ENCODE measurements around the gene ADTRP. TPM values are rescaled to one million over a fixed set of nuclear protein-coding genes. Genes with fewer than 3 reads are reported as not detected.
A peak's percentile ranks its signal among the peaks of the same experiment; 100 is the strongest.

ADTRP gene
- total and polyA plus RNA-seq, 4 donors = 0.82 to 7.4 (median 1.2) TPM

GRCh38 chr6:11760015-11760473 is 18.6 kb downstream of the ADTRP start:
- Histone ChIP-seq H3K4me1 (ENCODE audit: control insufficient read depth in 1 of 2, insufficient read depth in 2 of 2, low read length in 2 of 2) (peaks cover 8 to 11% of the 10 kb centered on the region in 2 donors), H3K27ac (ENCODE audit: low read depth in 1 of 2, low read length in 2 of 2) (no peak overlapping the region), H3K36me3 (ENCODE audit: control insufficient read depth in 1 of 2, insufficient read depth in 2 of 2, low read length in 1 of 2) (no peaks in the 10 kb centered on the region), H3K9me3 (ENCODE audit: control insufficient read depth, low read length) (peaks cover 1% of the 10 kb centered on the region), H3K27me3 (ENCODE audit: control insufficient read depth in 1 of 2, insufficient read depth in 2 of 2, low read length in 1 of 2) (no peaks in the 10 kb centered on the region), H3K4me3 (ENCODE audit: low read length in 2 of 2) (no peak overlapping the region)
- DNase-seq (no peak), ATAC-seq (ENCODE audit: low FRiP score) (no peak)
- intact Hi-C loops (cut with DNase I) = no loop called here
- WGBS, 2 donors = 76 to 78% methylated on average over 6 of the region's 6 CpGs

GRCh38 chr6:11758878-11759277 is 19.7 kb downstream of the ADTRP start:
- Histone ChIP-seq H3K27ac (ENCODE audit: low read depth in 1 of 2, low read length in 2 of 2) (no peak overlapping the region), H3K4me3 (ENCODE audit: low read length in 2 of 2) (no peak overlapping the region), H3K9me3 (ENCODE audit: control insufficient read depth, low read length) (peaks cover 1% of the 10 kb centered on the region), H3K27me3 (ENCODE audit: control insufficient read depth in 1 of 2, insufficient read depth in 2 of 2, low read length in 1 of 2) (no peaks in the 10 kb centered on the region), H3K4me1 (ENCODE audit: control insufficient read depth in 1 of 2, insufficient read depth in 2 of 2, low read length in 2 of 2) (peaks cover 5 to 9% of the 10 kb centered on the region in 2 donors), H3K36me3 (ENCODE audit: control insufficient read depth in 1 of 2, insufficient read depth in 2 of 2, low read length in 1 of 2) (no peaks in the 10 kb centered on the region)
- no peak for DNase-seq
- intact Hi-C loops (cut with DNase I) = no loop called here
- 82 to 83% methylated on average over 4 of the region's 4 CpGs for WGBS, 2 donors
- no peak for ATAC-seq (ENCODE audit: low FRiP score)

- ATAC-seq (ENCODE audit: low FRiP score) (no peak), DNase-seq (no peak)
- no peak overlapping the region for H3K27ac ChIP-seq (ENCODE audit: low read depth in 1 of 2, low read length in 2 of 2)
- no peak overlapping the region for H3K4me3 ChIP-seq (ENCODE audit: low read length in 2 of 2)
- 97 to 100% methylated on average over 1 of the region's 1 CpG for WGBS, 2 donors
- intact Hi-C loops (cut with DNase I) = no loop called here
- H3K4me1 ChIP-seq (ENCODE audit: control insufficient read depth in 1 of 2, insufficient read depth in 2 of 2, low read length in 2 of 2) = no peaks in the 10 kb centered on the region
- no peaks in the 10 kb centered on the region for H3K27me3 ChIP-seq (ENCODE audit: control insufficient read depth in 1 of 2, insufficient read depth in 2 of 2, low read length in 1 of 2)
- H3K36me3 ChIP-seq (ENCODE audit: control insufficient read depth in 1 of 2, insufficient read depth in 2 of 2, low read length in 1 of 2) = no peaks in the 10 kb centered on the region
- peaks cover 3% of the 10 kb centered on the region for H3K9me3 ChIP-seq (ENCODE audit: control insufficient read depth, low read length)
Observed at GRCh38 chr6:11756726-11757125, 21.9 kb downstream of the ADTRP start.

- H3K4me1 ChIP-seq (ENCODE audit: control insufficient read depth in 1 of 2, insufficient read depth in 2 of 2, low read length in 2 of 2) = no peaks in the 10 kb centered on the region
- intact Hi-C loops (cut with DNase I) = no loop called here
- H3K27ac ChIP-seq (ENCODE audit: low read depth in 1 of 2, low read length in 2 of 2) = no peak overlapping the region
- peaks cover 3% of the 10 kb centered on the region for H3K9me3 ChIP-seq (ENCODE audit: control insufficient read depth, low read length)
- H3K36me3 ChIP-seq (ENCODE audit: control insufficient read depth in 1 of 2, insufficient read depth in 2 of 2, low read length in 1 of 2) = no peaks in the 10 kb centered on the region
- ATAC-seq (ENCODE audit: low FRiP score) (no peak), DNase-seq (no peak)
- no peak overlapping the region for H3K4me3 ChIP-seq (ENCODE audit: low read length in 2 of 2)
- no peaks in the 10 kb centered on the region for H3K27me3 ChIP-seq (ENCODE audit: control insufficient read depth in 1 of 2, insufficient read depth in 2 of 2, low read length in 1 of 2)
- WGBS, 2 donors = 96 to 97% methylated on average over 2 of the region's 2 CpGs
Observed at GRCh38 chr6:11756292-11756691, 22.3 kb downstream of the ADTRP start.

GRCh38 chr6:11755725-11756124 is 22.9 kb downstream of the ADTRP start:
- H3K4me1 ChIP-seq (ENCODE audit: control insufficient read depth in 1 of 2, insufficient read depth in 2 of 2, low read length in 2 of 2) = no peaks in the 10 kb centered on the region
- ATAC-seq (ENCODE audit: low FRiP score) (no peak), DNase-seq (no peak)
- WGBS, 2 donors = 98 to 100% methylated on average over 1 of the region's 1 CpG
- no peak overlapping the region for H3K4me3 ChIP-seq (ENCODE audit: low read length in 2 of 2)
- peaks cover 3% of the 10 kb centered on the region for H3K9me3 ChIP-seq (ENCODE audit: control insufficient read depth, low read length)
- no peaks in the 10 kb centered on the region for H3K36me3 ChIP-seq (ENCODE audit: control insufficient read depth in 1 of 2, insufficient read depth in 2 of 2, low read length in 1 of 2)
- H3K27ac ChIP-seq (ENCODE audit: low read depth in 1 of 2, low read length in 2 of 2) = no peak overlapping the region
- intact Hi-C loops (cut with DNase I) = no loop called here
- H3K27me3 ChIP-seq (ENCODE audit: control insufficient read depth in 1 of 2, insufficient read depth in 2 of 2, low read length in 1 of 2) = no peaks in the 10 kb centered on the region

GRCh38 chr6:11754625-11755271 is 23.9 kb downstream of the ADTRP start:
- DNase-seq (no peak), ATAC-seq (ENCODE audit: low FRiP score) (peak; percentile 70)
- 79 to 80% methylated on average over 7 of the region's 7 CpGs for WGBS, 2 donors
- H3K9me3 ChIP-seq (ENCODE audit: control insufficient read depth, low read length) = peaks cover 3% of the 10 kb centered on the region
- no peak overlapping the region for H3K4me3 ChIP-seq (ENCODE audit: low read length in 2 of 2)
- H3K4me1 ChIP-seq (ENCODE audit: control insufficient read depth in 1 of 2, insufficient read depth in 2 of 2, low read length in 2 of 2) = no peaks in the 10 kb centered on the region
- no peaks in the 10 kb centered on the region for H3K36me3 ChIP-seq (ENCODE audit: control insufficient read depth in 1 of 2, insufficient read depth in 2 of 2, low read length in 1 of 2)
- intact Hi-C loops (cut with DNase I) = no loop called here
- no peak overlapping the region for H3K27ac ChIP-seq (ENCODE audit: low read depth in 1 of 2, low read length in 2 of 2)
- H3K27me3 ChIP-seq (ENCODE audit: control insufficient read depth in 1 of 2, insufficient read depth in 2 of 2, low read length in 1 of 2) = no peaks in the 10 kb centered on the region

GRCh38 chr6:11753798-11754197 is 24.8 kb downstream of the ADTRP start:
- DNase-seq (no peak), ATAC-seq (ENCODE audit: low FRiP score) (no peak)
- Histone ChIP-seq H3K27me3 (ENCODE audit: control insufficient read depth in 1 of 2, insufficient read depth in 2 of 2, low read length in 1 of 2) (no peaks in the 10 kb centered on the region), H3K4me3 (ENCODE audit: low read length in 2 of 2) (no peak overlapping the region), H3K9me3 (ENCODE audit: control insufficient read depth, low read length) (peaks cover 3% of the 10 kb centered on the region), H3K36me3 (ENCODE audit: control insufficient read depth in 1 of 2, insufficient read depth in 2 of 2, low read length in 1 of 2) (no peaks in the 10 kb centered on the region), H3K27ac (ENCODE audit: low read depth in 1 of 2, low read length in 2 of 2) (no peak overlapping the region), H3K4me1 (ENCODE audit: control insufficient read depth in 1 of 2, insufficient read depth in 2 of 2, low read length in 2 of 2) (no peaks in the 10 kb centered on the region)
- WGBS, 2 donors = 97 to 99% methylated on average over 4 of the region's 4 CpGs
- intact Hi-C loops (cut with DNase I) = no loop called here

GRCh38 chr6:11752360-11752759 is 26.2 kb downstream of the ADTRP start:
- H3K27me3 ChIP-seq (ENCODE audit: control insufficient read depth in 1 of 2, insufficient read depth in 2 of 2, low read length in 1 of 2) = no peaks in the 10 kb centered on the region
- no peak overlapping the region for H3K27ac ChIP-seq (ENCODE audit: low read depth in 1 of 2, low read length in 2 of 2)
- DNase-seq (no peak), ATAC-seq (ENCODE audit: low FRiP score) (no peak)
- 76 to 94% methylated on average over 1 of the region's 1 CpG for WGBS, 2 donors
- peaks cover 0 to 3% of the 10 kb centered on the region in 2 donors for H3K4me1 ChIP-seq (ENCODE audit: control insufficient read depth in 1 of 2, insufficient read depth in 2 of 2, low read length in 2 of 2)
- no peaks in the 10 kb centered on the region for H3K36me3 ChIP-seq (ENCODE audit: control insufficient read depth in 1 of 2, insufficient read depth in 2 of 2, low read length in 1 of 2)
- H3K4me3 ChIP-seq (ENCODE audit: low read length in 2 of 2) = no peak overlapping the region
- intact Hi-C loops (cut with DNase I) = no loop called here
- peaks cover 1% of the 10 kb centered on the region for H3K9me3 ChIP-seq (ENCODE audit: control insufficient read depth, low read length)

- 33 to 34% methylated on average over 7 of the region's 7 CpGs for WGBS, 2 donors
- intact Hi-C loops (cut with DNase I) = no loop called here
- H3K4me3 ChIP-seq (ENCODE audit: low read length in 2 of 2) = no peak overlapping the region
Observed at GRCh38 chr6:11750682-11751081, 27.9 kb downstream of the ADTRP start.

More at GRCh38 chr6:11750682-11751081, 27.9 kb downstream of the ADTRP start:
- no peak for DNase-seq
- no peak overlapping the region for H3K27ac ChIP-seq (ENCODE audit: low read depth in 1 of 2, low read length in 2 of 2)
- no peak for ATAC-seq (ENCODE audit: low FRiP score)
- H3K36me3 ChIP-seq (ENCODE audit: control insufficient read depth in 1 of 2, insufficient read depth in 2 of 2, low read length in 1 of 2) = no peaks in the 10 kb centered on the region
- H3K9me3 ChIP-seq (ENCODE audit: control insufficient read depth, low read length) = peaks cover 1% of the 10 kb centered on the region
- H3K27me3 ChIP-seq (ENCODE audit: control insufficient read depth in 1 of 2, insufficient read depth in 2 of 2, low read length in 1 of 2) = no peaks in the 10 kb centered on the region
- peaks cover 0 to 3% of the 10 kb centered on the region in 2 donors for H3K4me1 ChIP-seq (ENCODE audit: control insufficient read depth in 1 of 2, insufficient read depth in 2 of 2, low read length in 2 of 2)
